Stimulated activated effector memory CD8-positive, alpha-beta T cell treated with anti-CD3 and anti-CD28 coated beads, Interleukin-12 subunit alpha, Interleukin-12 subunit beta, amount 100 ng/mL, for 72 hours (primary cell): ENCODE measurements around the gene MED13.
"Not testable (repeated sequence)": the region's sequence is repeated elsewhere in the genome, so short reads cannot be mapped to it uniquely, and the experiment has no call there.

Source experiments
- ATAC-seq: fragments of 150-1000 bp; cut with Tn5 transposase; 2 replicates; pipeline ENCODE4 v1.10.0; 2021
- DNase-seq, 2 donors: peaks; one replicate each; pipeline ENCODE4 v3.0.0; 2021 to 2022; ENCODE audit warnings: low spot score in 2 of 2
- H3K27ac Mint-ChIP-seq: one replicate; pipeline ENCODE4 v1.8.0; 2022; ENCODE audit warnings: mild to moderate bottlenecking, mixed read lengths
- H3K36me3 Mint-ChIP-seq: one replicate; pipeline ENCODE4 v1.8.0; 2022; ENCODE audit warnings: mild to moderate bottlenecking, mixed read lengths
- H3K4me1 Mint-ChIP-seq: one replicate; pipeline ENCODE4 v1.8.0; 2022; ENCODE audit warnings: mixed read lengths
- H3K4me3 Mint-ChIP-seq: one replicate; pipeline ENCODE4 v1.8.0; 2022; ENCODE audit warnings: mild to moderate bottlenecking, mixed read lengths
- H3K9me3 Mint-ChIP-seq: one replicate; pipeline ENCODE4 v1.8.0; 2022; ENCODE audit warnings: mixed read lengths

The MED13 gene

GRCh38 chr17:61955619-61956018 lies 109.5 kb downstream of the MED13 start:
- H3K36me3 Mint-ChIP-seq: peaks cover 100% of the 10 kb centered on the region
- DNase-seq (no peak), ATAC-seq (no peak)
- H3K4me3 Mint-ChIP-seq: no peak overlapping the region
- H3K27ac Mint-ChIP-seq: no peak overlapping the region
- no peaks in the 10 kb centered on the region for H3K4me1 Mint-ChIP-seq
- no peaks in the 10 kb centered on the region for H3K9me3 Mint-ChIP-seq

GRCh38 chr17:61947367-61948078 lies 117.6 kb downstream of the MED13 start:
- H3K36me3 Mint-ChIP-seq: peaks cover 94% of the 10 kb centered on the region
- ATAC-seq (no peak), DNase-seq (no peak)
- no peak overlapping the region for H3K27ac Mint-ChIP-seq
- H3K9me3 Mint-ChIP-seq: no peaks in the 10 kb centered on the region
- H3K4me1 Mint-ChIP-seq: peaks cover 6% of the 10 kb centered on the region
- H3K4me3 Mint-ChIP-seq: no peak overlapping the region

- Mint-ChIP-seq H3K36me3 (peaks cover 89% of the 10 kb centered on the region), H3K4me1 (peaks cover 6% of the 10 kb centered on the region), H3K4me3 (no peak overlapping the region), H3K9me3 (no peaks in the 10 kb centered on the region), H3K27ac (peak overlapping the region; percentile 67)
- ATAC-seq (no peak), DNase-seq (no peak)
Measured at GRCh38 chr17:61946359-61946758, 118.7 kb downstream of the MED13 start.

- no peak for ATAC-seq
- no peak overlapping the region for H3K4me3 Mint-ChIP-seq
- no peak overlapping the region for H3K27ac Mint-ChIP-seq
- peaks cover 6% of the 10 kb centered on the region for H3K4me1 Mint-ChIP-seq
- DNase-seq: no peak
- H3K36me3 Mint-ChIP-seq: peaks cover 61% of the 10 kb centered on the region
- H3K9me3 Mint-ChIP-seq: no peaks in the 10 kb centered on the region
Measured at GRCh38 chr17:61943117-61943516, 122.0 kb downstream of the MED13 start.

GRCh38 chr17:61942085-61942484 lies 123.0 kb downstream of the MED13 start:
- H3K27ac Mint-ChIP-seq: no peak overlapping the region

DNA sequence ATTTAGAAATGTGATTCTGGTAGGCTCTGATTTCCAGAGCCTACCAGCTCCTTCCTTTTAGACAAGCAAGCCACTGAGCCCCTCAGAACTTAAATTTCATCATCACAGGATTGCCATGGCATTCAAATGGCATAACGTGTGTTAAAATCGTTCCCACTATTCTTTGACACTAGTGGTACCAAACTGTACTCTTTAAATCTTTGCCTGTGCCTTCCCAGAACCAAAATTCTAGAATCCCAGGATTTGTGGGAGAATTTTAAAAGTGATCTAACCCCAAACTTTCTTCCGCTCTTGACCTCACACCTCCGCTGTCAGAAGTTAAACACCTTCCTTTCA lies 137.0 kb downstream of the MED13 start:
- no peak for DNase-seq
- peaks cover 44% of the 10 kb centered on the region for H3K36me3 Mint-ChIP-seq
- H3K27ac Mint-ChIP-seq: peak overlapping the region; percentile 95
- peak overlapping the region; percentile 89 for H3K4me3 Mint-ChIP-seq
- ATAC-seq: no peak
- H3K9me3 Mint-ChIP-seq: no peaks in the 10 kb centered on the region
- peaks cover 13% of the 10 kb centered on the region for H3K4me1 Mint-ChIP-seq

More at GRCh38 chr17:61942085-61942484, 123.0 kb downstream of the MED13 start:
- Mint-ChIP-seq H3K36me3 (peaks cover 51% of the 10 kb centered on the region), H3K9me3 (no peaks in the 10 kb centered on the region), H3K4me1 (peaks cover 6% of the 10 kb centered on the region), H3K4me3 (no peak overlapping the region)
- DNase-seq (no peak), ATAC-seq (no peak)

DNA sequence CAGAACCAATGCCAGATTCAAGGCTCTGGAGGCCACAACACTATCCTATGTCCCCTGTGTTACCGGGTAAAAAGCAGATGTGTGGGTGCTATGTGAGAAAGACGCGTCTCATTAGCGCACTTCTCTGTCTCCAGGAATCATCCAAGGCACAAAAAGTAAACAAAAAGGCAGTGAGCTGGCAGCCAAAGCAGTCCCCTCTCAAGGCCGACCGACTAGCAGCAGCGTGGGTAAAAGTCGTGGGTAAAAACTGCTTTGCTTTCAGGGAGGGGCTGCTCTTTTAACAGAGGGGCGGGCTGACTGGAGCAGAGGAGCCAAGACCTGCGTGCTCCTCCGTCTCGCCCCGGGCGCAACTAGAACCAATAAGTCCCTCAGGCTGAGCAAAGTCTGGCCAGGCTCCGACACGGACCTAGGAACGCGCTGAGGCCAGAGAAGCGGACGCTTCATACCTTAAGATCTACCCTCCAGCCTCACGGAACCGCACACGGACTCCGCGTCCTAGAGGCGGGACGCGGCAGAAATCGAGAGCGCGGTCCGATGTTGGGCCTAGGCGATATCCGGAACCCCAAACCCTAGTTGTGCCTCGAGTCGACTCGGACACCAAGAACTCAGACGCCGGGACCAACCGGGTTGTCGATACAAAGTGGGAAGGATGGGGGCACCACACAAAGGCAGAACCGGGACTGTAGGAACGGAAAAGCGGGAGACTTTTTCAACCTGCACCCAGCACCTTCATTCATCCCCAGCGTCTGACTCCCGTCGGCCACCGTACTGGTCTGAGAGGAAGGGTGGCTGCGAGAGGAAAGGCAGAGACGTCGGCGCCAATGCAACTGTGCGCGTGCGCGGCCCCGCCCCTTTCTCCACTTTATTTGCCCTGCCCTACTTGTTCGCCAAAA lies 137.6 kb downstream of the MED13 start, which contains the start of gene INTS2:
TSS of gene INTS2 (minus strand) at position 775 of the 893 bp plus-strand sequence. CDS start 1,338 bp downstream, outside the sequence.
- H3K4me1 Mint-ChIP-seq: peaks cover 13% of the 10 kb centered on the region
- DNase-seq (peak; percentile 90 to 97), ATAC-seq (peak; percentile 96)
- H3K36me3 Mint-ChIP-seq: peaks cover 50% of the 10 kb centered on the region
- H3K27ac Mint-ChIP-seq: peak within 1 kb of the TSS; percentile 95
- no peaks in the 10 kb centered on the region for H3K9me3 Mint-ChIP-seq
- H3K4me3 Mint-ChIP-seq: peak within 1 kb of the TSS; percentile 89

GRCh38 chr17:61926826-61927207 lies 138.3 kb downstream of the MED13 start:
- no peaks in the 10 kb centered on the region for H3K9me3 Mint-ChIP-seq
- H3K4me1 Mint-ChIP-seq: peaks cover 13% of the 10 kb centered on the region
- peak overlapping the region; percentile 95 for H3K27ac Mint-ChIP-seq
- ATAC-seq (no peak), DNase-seq (no peak)
- H3K36me3 Mint-ChIP-seq: peaks cover 56% of the 10 kb centered on the region
- H3K4me3 Mint-ChIP-seq: peak overlapping the region; percentile 89

- peaks cover 98% of the 10 kb centered on the region for H3K36me3 Mint-ChIP-seq
- not testable (repeated sequence) for H3K4me3 Mint-ChIP-seq, DNase-seq, H3K27ac Mint-ChIP-seq, ATAC-seq, H3K9me3 Mint-ChIP-seq, H3K4me1 Mint-ChIP-seq
Measured at GRCh38 chr17:61915162-61915561, 149.9 kb downstream of the MED13 start.

GRCh38 chr17:61908292-61909037 lies 156.6 kb downstream of the MED13 start:
- Mint-ChIP-seq H3K27ac (no peak overlapping the region), H3K4me3 (no peak overlapping the region), H3K9me3 (no peaks in the 10 kb centered on the region), H3K36me3 (peaks cover 92% of the 10 kb centered on the region), H3K4me1 (peaks cover 5% of the 10 kb centered on the region)
- no peak for DNase-seq
- ATAC-seq: no peak

- Mint-ChIP-seq H3K4me1 (peaks cover 9% of the 10 kb centered on the region), H3K27ac (peak overlapping the region; percentile 60), H3K36me3 (peaks cover 92% of the 10 kb centered on the region), H3K4me3 (no peak overlapping the region), H3K9me3 (no peaks in the 10 kb centered on the region)
- DNase-seq (no peak), ATAC-seq (no peak)
Measured at GRCh38 chr17:61907361-61907760, 157.7 kb downstream of the MED13 start.

GRCh38 chr17:61904094-61904710 lies 160.9 kb downstream of the MED13 start:
- no peak for DNase-seq
- H3K4me1 Mint-ChIP-seq: peaks cover 9% of the 10 kb centered on the region
- peak; percentile 88 for ATAC-seq
- peaks cover 92% of the 10 kb centered on the region for H3K36me3 Mint-ChIP-seq
- H3K9me3 Mint-ChIP-seq: no peaks in the 10 kb centered on the region
- H3K27ac Mint-ChIP-seq: peak overlapping the region; percentile 89
- peak overlapping the region; percentile 40 for H3K4me3 Mint-ChIP-seq

DNA sequence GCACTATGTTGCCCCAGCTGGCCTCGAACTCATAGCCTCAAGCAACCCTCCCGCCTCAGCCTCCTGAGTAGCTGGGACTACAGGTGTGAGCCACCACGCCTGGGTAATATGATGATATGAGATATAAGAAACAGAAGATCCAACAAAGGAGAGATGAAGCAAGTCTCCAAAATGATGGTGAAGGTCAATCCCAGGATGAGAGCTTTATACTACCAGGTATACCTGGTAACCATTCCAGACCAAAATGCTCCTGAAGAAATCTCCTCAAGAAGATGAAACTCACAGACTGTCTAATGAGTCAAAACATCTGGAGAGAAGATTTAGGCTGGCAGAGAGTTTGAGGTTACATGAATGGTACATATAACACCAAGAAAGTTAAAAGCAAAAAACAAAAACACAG lies 161.8 kb downstream of the MED13 start:
- Mint-ChIP-seq H3K4me1 (peaks cover 9% of the 10 kb centered on the region), H3K27ac (peak overlapping the region; percentile 89), H3K4me3 (peak overlapping the region; percentile 40), H3K36me3 (peaks cover 95% of the 10 kb centered on the region), H3K9me3 (no peaks in the 10 kb centered on the region)
- ATAC-seq (no peak), DNase-seq (no peak)

- ATAC-seq: no peak
- no peaks in the 10 kb centered on the region for H3K9me3 Mint-ChIP-seq
- peaks cover 90% of the 10 kb centered on the region for H3K36me3 Mint-ChIP-seq
- no peak for DNase-seq
- no peak overlapping the region for H3K4me3 Mint-ChIP-seq
- H3K4me1 Mint-ChIP-seq: no peaks in the 10 kb centered on the region
- H3K27ac Mint-ChIP-seq: no peak overlapping the region
Measured at GRCh38 chr17:61897548-61898180, 167.4 kb downstream of the MED13 start.
